ENCODE measurements around the gene VSTM2B.
"Not testable (repeated sequence)": the region's sequence is repeated elsewhere in the genome, so short reads cannot be mapped to it uniquely, and the experiment has no call there.

The VSTM2B gene

GRCh38 chr19:29548483-29549085 is 22.8 kb downstream of the VSTM2B start:
- H3K4me2 ChIP-seq, result peak overlapping the region in 4 of 11 experiments; percentile 19 to 32 (median 28); a peak in 3 of 22 replicates
- no peak for TF ChIP-seq Cebpa-rat (IDR thresholded peaks at IDR 0.05)
- peaks cover 3 to 11% (median 8%) of the 10 kb centered on the region in 11 experiments; a peak in 21 of 22 replicates for H3K9me3 ChIP-seq (replicated peaks in 1 of 11)
- H3K4me1 ChIP-seq, result peaks cover 0 to 29% (median 17%) of the 10 kb centered on the region in 10 experiments; a peak in 15 of 20 replicates
- no peak overlapping the region for H3K27ac ChIP-seq
- no peaks in the 10 kb centered on the region for H3K27me3 ChIP-seq
- H3K4me3 ChIP-seq, result no peak overlapping the region
- H3K9ac ChIP-seq, result no peak overlapping the region
- 0 out of 22 replicates have a peak, but pooled peaks cover 0 to 8% (median 0%) of the 10 kb centered on the region in 11 experiments for H4K20me1 ChIP-seq
- no peaks in the 10 kb centered on the region for H3K36me3 ChIP-seq

DNA sequence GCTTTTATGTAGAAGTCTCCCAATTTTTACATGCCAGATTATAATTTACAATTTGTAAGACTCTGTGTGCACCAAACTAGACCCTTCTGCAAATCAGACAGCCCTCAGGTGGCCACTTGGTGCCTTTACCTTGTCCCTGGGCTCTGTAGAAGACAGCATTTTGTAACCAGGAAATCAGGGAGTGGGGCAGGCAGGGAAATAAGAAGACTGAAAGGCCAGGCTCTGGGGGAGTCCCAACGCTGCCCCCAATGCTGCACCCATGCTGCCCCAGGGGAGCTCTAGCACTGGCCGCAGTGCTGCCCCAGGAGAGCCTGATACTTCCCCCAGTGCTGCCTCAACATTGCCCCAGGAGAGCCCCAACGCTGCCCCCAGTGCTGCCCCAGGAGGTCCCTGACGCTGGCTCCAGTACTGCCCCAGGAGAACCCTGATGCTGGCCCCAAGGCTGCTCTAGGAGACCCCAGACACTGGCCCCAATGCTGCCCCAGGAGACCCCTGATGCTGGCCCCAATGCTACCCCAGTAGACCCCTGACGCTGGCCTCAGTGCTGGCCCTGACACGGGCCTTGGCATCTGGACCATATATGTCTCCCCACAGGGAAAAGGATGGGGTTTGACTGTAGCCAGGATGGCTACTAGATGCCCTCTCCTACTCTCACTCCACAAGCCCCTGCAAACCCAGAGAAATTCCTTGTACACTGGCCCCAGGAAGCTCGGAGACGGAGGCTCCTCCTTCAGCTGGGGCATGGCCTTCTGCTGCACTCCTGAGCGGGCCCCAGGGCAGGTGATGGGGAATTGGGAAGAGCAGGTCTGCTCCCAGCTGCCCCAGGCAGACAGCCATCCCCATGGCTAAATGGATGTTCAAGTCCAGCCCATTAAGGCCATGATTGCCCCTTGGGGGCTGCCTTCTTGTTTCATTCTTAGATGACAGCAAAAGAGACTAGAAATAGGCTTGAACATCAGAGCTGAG is 23.6 kb downstream of the VSTM2B start:
- Histone ChIP-seq H3K4me3 (no peak overlapping the region), H3K4me2 (peak overlapping the region in 6 of 11 experiments; percentile 19 to 32 (median 28); a peak in 8 of 22 replicates), H3K9me3 (replicated peaks in 1 of 11) (peaks cover 11 to 19% (median 16%) of the 10 kb centered on the region in 11 experiments), H3K27ac (no peak overlapping the region), H3K9ac (no peak overlapping the region), H3K4me1 (peaks cover 0 to 29% (median 17%) of the 10 kb centered on the region in 10 experiments; a peak in 15 of 20 replicates), H3K27me3 (no peaks in the 10 kb centered on the region), H3K36me3 (0 out of 22 replicates have a peak, but pooled peaks cover 0 to 3% (median 0%) of the 10 kb centered on the region in 11 experiments), H4K20me1 (0 out of 22 replicates have a peak, but pooled peaks cover 0 to 8% (median 0%) of the 10 kb centered on the region in 11 experiments)
- TF ChIP-seq Cebpa-rat (IDR thresholded peaks at IDR 0.05), result no peak

- Histone ChIP-seq H3K27ac (no peak overlapping the region), H3K36me3 (0 out of 22 replicates have a peak, but pooled peaks cover 0 to 3% (median 0%) of the 10 kb centered on the region in 11 experiments), H3K9me3 (replicated peaks in 1 of 11) (peaks cover 17 to 30% (median 27%) of the 10 kb centered on the region in 11 experiments), H3K4me1 (peaks cover 0 to 29% (median 17%) of the 10 kb centered on the region in 10 experiments; a peak in 15 of 20 replicates), H3K4me2 (no peak overlapping the region), H3K9ac (no peak overlapping the region), H3K27me3 (no peaks in the 10 kb centered on the region), H3K4me3 (no peak overlapping the region), H4K20me1 (0 out of 22 replicates have a peak, but pooled peaks cover 0 to 8% (median 0%) of the 10 kb centered on the region in 11 experiments)
- TF ChIP-seq Cebpa-rat (IDR thresholded peaks at IDR 0.05), result no peak
These were observed 25.1 kb downstream of the VSTM2B start for GRCh38 chr19:29550896-29551295.

DNA sequence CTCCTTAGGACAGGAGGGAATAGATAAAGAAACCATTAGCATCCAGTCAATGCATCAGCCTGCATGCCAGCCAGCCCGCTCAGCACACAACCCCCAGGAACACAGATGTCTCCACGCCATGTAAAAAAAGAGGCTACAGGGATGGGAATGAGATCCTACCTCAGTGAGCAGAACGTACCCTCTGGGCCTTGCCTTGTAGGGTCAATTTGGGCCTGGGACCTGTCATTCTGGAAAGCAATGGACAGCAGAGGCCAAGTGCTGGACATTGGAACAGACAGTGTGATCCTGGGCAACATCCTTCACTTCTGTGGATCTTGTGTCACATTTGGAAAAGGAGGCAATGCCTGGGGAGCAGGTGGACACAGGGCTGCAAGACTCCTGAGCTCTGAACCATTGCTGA is 26.0 kb downstream of the VSTM2B start:
- Histone ChIP-seq H3K27ac (no peak overlapping the region), H3K36me3 (0 out of 22 replicates have a peak, but pooled peaks cover 0 to 3% (median 0%) of the 10 kb centered on the region in 11 experiments), H3K9ac (no peak overlapping the region), H4K20me1 (0 out of 22 replicates have a peak, but pooled peaks cover 0 to 8% (median 0%) of the 10 kb centered on the region in 11 experiments), H3K9me3 (replicated peaks in 1 of 11) (peaks cover 23 to 35% (median 28%) of the 10 kb centered on the region in 11 experiments), H3K4me2 (peak overlapping the region in 8 of 11 experiments; percentile 26 to 75 (median 60); a peak in 12 of 22 replicates), H3K4me3 (no peak overlapping the region), H3K27me3 (no peaks in the 10 kb centered on the region), H3K4me1 (peaks cover 0 to 29% (median 17%) of the 10 kb centered on the region in 10 experiments; a peak in 15 of 20 replicates)
- no peak for TF ChIP-seq Cebpa-rat (IDR thresholded peaks at IDR 0.05)

DNA sequence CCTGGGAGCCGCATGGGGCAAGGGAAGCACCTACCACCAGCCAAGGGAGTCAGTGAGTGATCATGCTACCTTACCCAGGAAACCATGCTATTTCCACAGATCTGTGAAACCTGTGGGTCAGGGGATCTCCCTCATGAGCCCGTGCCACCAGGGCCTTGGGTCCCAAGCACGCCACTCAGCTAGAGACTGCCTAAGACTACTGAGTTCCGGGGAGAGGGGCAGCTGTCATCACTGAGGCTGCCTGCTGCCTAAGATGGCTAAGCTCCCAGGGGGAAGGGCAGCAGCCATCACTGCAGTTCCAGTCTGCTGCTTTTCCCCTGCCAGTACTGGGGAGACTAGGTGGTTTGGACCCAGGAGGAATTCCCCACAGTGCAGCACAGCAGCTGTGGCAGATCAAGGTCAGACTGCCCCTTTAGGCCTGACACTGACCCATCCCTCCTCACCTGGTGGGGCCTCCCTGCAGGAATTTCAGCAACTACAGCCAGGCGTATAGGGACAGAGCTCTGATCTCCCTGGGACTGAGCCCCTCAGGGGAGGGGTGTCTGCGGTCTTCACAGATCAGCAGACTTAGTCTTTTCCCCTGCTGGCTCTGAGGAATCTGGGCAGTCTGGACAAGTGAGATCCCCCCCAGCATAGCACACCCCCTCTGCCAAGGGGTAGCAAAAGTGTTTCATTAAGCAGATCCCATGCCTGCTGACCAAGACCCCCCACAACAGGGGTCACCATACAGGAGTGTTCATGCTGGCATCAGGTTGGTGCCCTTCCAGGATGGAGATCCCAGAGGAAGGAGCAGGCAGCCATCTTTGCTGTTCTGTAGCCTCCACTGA is 26.9 kb downstream of the VSTM2B start:
- no peak for TF ChIP-seq Cebpa-rat (IDR thresholded peaks at IDR 0.05)
- Histone ChIP-seq H4K20me1 (0 out of 22 replicates have a peak, but pooled peaks cover 0 to 3% (median 0%) of the 10 kb centered on the region in 11 experiments), H3K4me2 (peak overlapping the region in 9 of 11 experiments; percentile 12 to 75 (median 54); a peak in 17 of 22 replicates), H3K27me3 (no peaks in the 10 kb centered on the region), H3K27ac (no peak overlapping the region; a peak in 1 of 22 replicates), H3K4me3 (no peak overlapping the region), H3K9me3 (replicated peaks in 1 of 11) (peaks cover 25 to 42% (median 34%) of the 10 kb centered on the region in 11 experiments), H3K36me3 (0 out of 22 replicates have a peak, but pooled peaks cover 0 to 3% (median 0%) of the 10 kb centered on the region in 11 experiments), H3K4me1 (peaks cover 0 to 29% (median 17%) of the 10 kb centered on the region in 10 experiments; a peak in 15 of 20 replicates), H3K9ac (0 out of 22 replicates have a peak overlapping the region, but pooled peaks of 1 of the 11 experiments have one; percentile 9)

DNA sequence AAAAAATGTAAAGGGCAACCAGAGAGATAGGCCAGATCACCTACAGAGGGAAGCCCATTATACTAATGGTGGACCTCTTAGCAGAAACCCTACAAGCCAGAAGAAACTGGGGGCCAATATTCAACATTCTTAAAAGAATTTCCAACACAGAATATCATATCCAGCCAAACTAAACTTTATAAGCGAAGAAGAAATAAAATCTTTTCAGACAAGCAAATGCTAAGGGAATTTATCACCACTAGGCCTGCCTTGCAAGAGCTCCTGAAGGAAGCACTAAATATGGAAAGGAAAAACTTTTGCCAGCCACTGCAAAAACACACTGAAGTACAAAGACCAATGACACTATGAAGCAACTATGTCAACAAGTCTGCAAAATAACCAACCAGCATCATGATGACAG is 28.4 kb downstream of the VSTM2B start:
- Histone ChIP-seq H3K4me1 (peaks cover 0 to 25% (median 15%) of the 10 kb centered on the region in 10 experiments; a peak in 15 of 20 replicates), H3K27me3 (no peaks in the 10 kb centered on the region), H3K4me3 (no peak overlapping the region), H3K36me3 (0 out of 22 replicates have a peak, but pooled peaks cover 0 to 3% (median 0%) of the 10 kb centered on the region in 11 experiments), H3K9me3 (replicated peaks in 1 of 11) (peaks cover 36 to 55% (median 48%) of the 10 kb centered on the region in 11 experiments), H4K20me1 (no peaks in the 10 kb centered on the region), H3K27ac (no peak overlapping the region), H3K9ac (no peak overlapping the region), H3K4me2 (no peak overlapping the region)
- no peak for TF ChIP-seq Cebpa-rat (IDR thresholded peaks at IDR 0.05)

GRCh38 chr19:29559110-29559509 is 33.3 kb downstream of the VSTM2B start:
- not testable (repeated sequence) for H3K4me2 ChIP-seq, H3K27ac ChIP-seq, H4K20me1 ChIP-seq, H3K4me1 ChIP-seq, H3K36me3 ChIP-seq, H3K9ac ChIP-seq, H3K4me3 ChIP-seq, H3K27me3 ChIP-seq
- H3K9me3 ChIP-seq (replicated peaks in 1 of 11), result peaks cover 37 to 58% (median 47%) of the 10 kb centered on the region in 11 experiments

DNA sequence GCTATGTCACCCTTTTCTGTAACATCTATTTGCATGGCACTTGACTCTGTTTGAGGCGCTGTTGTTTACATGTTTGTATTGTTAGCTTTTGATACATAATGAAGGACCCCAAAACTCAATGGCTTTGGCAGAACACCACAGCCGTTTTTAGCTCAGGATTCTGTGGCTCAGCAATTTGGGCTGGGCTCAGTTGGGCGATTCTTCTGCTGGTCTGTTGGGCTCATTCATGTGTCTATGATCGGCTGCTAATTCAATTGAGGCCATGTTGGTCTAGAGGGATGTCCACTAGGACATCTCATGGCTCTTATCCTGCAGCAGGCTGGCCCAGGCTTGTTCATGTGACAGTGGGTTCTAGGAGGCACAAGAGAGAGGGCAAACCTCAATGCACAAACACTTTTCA is 33.9 kb downstream of the VSTM2B start:
- H3K36me3 ChIP-seq, result no peaks in the 10 kb centered on the region
- no peaks in the 10 kb centered on the region for H3K4me1 ChIP-seq
- no peaks in the 10 kb centered on the region; a peak in 1 of 22 replicates for H3K27me3 ChIP-seq
- TF ChIP-seq Cebpa-rat (IDR thresholded peaks at IDR 0.05), result no peak
- no peak overlapping the region for H3K27ac ChIP-seq
- H3K4me3 ChIP-seq, result no peak overlapping the region
- peaks cover 30 to 52% (median 41%) of the 10 kb centered on the region in 11 experiments for H3K9me3 ChIP-seq (replicated peaks in 1 of 11)
- H3K4me2 ChIP-seq, result no peak overlapping the region
- H4K20me1 ChIP-seq, result no peaks in the 10 kb centered on the region; a peak in 3 of 22 replicates
- no peak overlapping the region for H3K9ac ChIP-seq
